ENCODE data around the gene CENPK.
"Not testable (repeated sequence)": the region's sequence is repeated elsewhere in the genome, so short reads cannot be mapped to it uniquely, and the experiment has no call there.

Gene CENPK, protein sequence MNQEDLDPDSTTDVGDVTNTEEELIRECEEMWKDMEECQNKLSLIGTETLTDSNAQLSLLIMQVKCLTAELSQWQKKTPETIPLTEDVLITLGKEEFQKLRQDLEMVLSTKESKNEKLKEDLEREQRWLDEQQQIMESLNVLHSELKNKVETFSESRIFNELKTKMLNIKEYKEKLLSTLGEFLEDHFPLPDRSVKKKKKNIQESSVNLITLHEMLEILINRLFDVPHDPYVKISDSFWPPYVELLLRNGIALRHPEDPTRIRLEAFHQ

DNA sequence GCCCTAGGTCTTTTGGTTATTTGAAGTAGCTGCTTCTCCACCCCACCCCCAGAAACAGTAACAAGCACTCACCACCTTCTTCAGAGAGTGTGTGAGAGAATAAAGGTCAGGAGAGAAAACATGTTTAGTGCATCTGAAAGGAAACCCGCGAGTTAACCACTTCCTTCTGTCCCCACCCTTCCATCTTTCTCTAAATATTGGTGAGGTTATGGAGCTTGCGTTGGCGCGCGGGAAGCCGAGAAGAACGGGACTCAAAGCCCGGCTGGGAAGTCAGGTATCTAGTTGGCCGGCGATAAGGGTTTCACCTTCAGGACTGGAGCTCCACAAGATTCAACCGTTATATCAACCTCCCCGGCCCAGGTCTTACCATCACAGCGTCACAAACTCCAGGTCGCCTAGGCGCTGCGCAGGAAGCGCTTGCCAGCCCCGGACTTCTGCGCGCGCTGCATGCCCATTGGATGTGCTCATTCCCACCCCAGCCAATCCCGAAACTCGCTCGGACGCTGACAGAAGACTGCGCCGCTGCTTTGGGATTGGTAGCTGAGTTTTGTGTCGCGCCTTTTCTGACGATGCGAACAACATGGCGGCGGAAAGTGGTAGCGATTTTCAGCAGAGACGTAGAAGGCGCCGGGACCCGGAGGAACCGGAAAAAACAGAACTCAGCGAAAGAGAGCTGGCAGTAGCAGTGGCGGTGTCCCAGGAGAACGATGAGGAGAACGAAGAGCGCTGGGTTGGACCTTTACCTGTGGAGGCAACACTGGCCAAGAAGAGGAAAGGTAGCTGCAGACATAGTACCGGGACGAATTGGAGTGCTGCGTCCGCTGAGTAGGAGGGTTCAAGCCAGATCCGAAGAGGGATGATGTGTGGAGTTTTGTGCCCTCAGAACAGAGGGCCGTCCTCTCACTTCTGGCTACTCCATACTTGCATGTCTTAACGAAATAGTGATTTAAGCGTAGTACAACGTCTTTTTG, at the start of gene CENPK, which contains the start of gene PPWD1:
Gene CENPK (minus strand): TSS at position 438 of the 971 bp plus-strand sequence. CDS start 8,261 bp downstream, outside the sequence.
Gene PPWD1 (plus strand): TSS at position 566 of the 971 bp plus-strand sequence. CDS start 15 bp downstream, at position 581.
- peak; percentile 86 for DNase-seq (ENCODE audit: low read depth)

- no peak for DNase-seq (ENCODE audit: low read depth)
These were observed 49.4 kb upstream of the CENPK start for GRCh38 chr5:65612298-65612907.

DNA sequence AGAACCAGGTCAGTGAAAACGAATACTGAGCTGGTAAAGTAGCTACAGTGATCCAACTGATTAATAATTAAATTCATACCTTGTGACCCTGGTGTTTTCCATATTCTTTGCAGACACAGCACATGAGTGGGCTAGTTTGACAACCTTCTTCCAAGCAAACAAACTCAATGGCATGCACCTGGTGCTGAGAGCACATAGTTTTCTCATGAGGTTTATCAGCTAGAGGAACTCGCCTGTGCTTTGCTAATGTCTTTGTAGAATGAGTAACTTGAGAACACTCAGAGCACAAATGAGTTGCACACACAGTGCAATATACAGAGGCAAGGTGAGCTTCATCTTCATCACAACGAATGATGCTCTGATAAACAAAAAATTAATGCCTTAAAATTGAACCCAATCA, 48.6 kb upstream of the CENPK start:
- no peak for DNase-seq (ENCODE audit: low read depth)

DNA sequence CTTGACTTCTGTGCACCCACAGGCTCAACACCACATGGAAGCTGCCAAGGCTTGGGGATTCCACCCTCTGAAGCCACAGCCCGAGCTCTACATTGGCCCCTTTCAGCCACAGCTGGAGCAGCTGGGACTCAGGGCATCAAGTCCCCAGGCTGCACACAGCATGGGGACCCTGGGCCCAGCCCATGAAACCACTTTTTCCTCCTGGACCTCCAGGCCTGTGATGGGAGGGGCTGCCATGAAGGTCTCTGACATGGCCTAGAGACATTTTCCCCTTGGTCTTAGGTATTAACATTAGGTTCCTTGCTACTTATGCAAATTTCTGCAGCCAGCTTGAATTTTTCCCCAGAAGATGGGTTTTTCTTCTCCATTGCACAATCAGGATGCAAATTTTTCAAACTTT, 38.8 kb upstream of the CENPK start:
- not testable (repeated sequence) for DNase-seq (ENCODE audit: low read depth)

DNA sequence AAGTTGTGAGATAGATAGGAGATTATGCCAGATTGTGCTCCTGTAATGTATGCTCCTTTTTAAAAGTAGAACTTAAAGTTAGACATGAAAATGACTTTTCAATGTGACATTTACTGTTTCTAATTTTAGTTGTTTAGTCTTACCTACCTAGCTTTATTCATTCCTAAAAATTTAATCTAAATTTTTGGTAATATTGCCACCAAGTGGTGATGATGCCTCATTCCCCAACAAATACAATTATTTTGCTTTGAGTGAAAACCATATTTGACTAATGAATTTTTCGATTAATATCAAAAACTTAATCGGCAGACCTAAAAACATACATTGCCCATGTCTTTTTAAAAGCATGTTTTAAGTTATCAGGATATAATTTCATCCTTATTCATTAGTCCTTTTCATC, 25.7 kb upstream of the CENPK start:
- DNase-seq (ENCODE audit: low read depth) = no peak

DNA sequence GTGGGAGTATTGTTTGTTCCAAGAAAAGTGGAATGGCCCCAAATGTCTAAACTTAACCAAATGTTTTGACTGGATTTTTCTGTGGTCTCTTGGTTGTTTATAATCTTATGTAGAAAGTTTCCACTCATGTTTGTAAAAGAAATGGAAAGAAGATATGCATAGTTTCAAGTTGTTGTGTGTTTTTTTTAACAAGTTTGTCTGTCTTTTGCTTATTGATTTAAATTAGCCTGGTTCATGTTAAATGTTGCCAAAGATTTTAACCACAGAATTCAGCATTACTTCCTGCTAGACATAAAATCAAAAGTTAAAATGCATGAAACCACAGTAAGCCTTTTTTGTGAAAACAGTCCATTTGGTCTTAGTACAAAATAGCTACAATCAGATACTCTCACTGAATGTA, 14.2 kb upstream of the CENPK start:
- DNase-seq (ENCODE audit: low read depth) = no peak

- DNase-seq (ENCODE audit: low read depth) = no peak
These were observed 7.7 kb upstream of the CENPK start for GRCh38 chr5:65570598-65571226.

- no peak for DNase-seq (ENCODE audit: low read depth)
These were observed 3.5 kb upstream of the CENPK start for GRCh38 chr5:65566505-65566904.

- DNase-seq (ENCODE audit: low read depth) = no peak
These were observed 809 bp upstream of the CENPK start for GRCh38 chr5:65563777-65564176.

DNA sequence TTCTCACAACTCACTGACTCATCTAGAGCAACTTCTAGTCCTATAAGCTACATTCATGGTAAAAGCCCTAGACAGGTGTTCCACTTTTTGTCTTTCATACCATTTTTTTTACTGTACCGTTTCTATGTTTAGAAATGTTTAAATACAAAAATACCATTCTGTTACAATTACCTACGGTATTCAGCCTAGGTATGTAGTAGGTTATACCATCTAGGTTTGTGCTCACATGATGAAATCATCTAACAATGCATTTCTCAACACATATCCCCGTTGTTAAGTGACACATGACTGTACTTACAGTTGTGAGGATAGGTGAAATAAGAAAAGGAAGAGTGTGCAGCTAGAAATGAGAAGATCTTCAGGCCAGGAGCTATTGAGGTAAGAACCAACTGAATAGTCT, 6.2 kb downstream of the CENPK start:
- no peak for DNase-seq (ENCODE audit: low read depth)

DNA sequence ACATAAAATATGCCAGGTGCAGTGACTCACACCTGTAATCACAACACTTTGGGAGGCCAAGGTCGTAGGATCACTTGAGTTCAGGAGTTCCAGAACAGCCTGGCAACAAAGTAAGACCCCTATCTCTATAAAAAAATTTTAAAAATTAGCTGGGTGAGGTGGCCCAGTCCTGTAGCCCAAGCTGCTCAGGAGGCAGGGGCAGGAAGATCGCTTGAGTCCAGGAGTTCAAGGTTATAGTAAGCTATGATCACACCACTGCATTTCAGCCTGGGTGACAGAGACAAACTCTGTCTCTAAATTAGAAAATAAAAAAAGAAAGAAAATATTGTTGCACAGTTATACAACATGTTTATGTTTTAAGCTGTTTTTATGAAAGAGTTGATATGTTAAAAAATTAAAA, 6.8 kb downstream of the CENPK start:
- no peak for DNase-seq (ENCODE audit: low read depth)

DNA sequence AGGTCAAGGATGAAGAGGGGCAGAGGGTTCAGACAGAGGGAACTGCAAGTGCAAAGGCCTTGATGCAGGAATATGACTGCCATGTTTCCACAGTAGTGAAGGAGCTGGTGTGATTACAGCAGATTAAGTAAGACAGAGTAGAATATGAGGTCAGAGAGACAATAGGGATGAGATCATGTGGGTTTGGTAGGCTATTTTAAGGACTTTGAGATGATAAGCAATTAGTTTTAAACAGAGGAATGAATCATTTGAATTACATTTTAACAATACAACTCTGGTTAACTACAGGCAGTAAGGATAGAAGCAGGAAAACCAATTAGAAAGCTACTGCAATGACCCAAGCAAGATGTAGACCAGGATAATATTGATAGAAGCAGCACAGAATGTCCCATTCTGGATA, 7.7 kb downstream of the CENPK start:
- DNase-seq (ENCODE audit: low read depth) = no peak

DNA sequence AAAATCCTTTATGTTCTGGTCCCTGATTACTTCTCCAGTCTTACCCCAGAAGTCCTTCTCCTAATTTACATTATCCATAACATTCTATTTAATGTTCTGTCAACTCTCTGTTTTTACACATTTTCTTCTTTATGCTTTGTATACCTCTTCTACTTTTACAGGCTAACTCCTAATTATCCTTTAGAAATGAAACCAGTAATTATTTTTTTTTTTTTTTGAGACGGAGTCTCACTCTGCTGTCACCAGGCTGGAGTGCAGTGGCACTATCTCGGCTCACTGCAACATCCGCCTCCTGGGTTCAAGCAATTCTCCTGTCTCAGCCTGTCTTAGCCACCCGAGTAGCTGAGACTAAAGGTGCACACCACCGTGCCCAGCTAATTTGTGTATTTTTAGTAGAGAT, 9.0 kb downstream of the CENPK start:
- DNase-seq (ENCODE audit: low read depth) = no peak

DNA sequence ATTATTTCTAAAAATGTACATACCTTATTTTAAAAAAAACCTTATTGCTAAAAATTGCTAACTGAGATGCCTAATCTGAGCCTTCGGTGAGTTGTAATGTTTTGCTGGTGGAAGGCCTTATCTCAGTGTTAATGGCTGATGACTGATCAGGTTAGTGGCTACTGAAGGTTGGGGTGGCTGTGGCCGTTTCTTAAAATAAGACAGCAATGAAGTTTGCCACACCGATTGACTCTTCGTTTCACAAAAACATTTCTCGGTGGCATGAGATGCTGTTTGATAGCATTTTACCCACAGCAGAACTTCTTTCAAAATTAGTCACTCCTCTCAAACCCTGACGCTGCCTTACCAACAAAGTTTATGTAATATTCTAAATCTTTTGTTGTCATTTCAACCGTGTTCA, 14.7 kb downstream of the CENPK start:
- DNase-seq (ENCODE audit: low read depth) = no peak

DNA sequence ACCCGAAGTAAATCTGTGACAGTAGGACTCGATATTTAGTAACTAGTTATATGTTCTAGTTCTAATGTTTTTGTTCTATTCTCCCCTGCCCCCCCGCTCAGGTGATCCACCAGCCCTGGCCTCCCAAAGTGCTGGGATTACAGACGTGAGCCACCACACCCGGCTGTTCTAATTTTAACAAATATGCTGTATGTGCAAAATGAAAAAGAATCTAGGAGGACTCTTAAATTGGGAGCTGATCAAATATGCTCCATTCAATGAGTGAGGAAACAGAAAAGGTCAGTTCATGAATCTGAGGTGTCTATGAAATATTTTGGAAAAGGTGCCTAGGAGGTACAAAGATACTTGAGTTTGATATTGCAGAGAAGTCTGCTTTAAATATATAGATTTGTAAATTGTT, 16.8 kb downstream of the CENPK start:
- DNase-seq (ENCODE audit: low read depth) = no peak

DNA sequence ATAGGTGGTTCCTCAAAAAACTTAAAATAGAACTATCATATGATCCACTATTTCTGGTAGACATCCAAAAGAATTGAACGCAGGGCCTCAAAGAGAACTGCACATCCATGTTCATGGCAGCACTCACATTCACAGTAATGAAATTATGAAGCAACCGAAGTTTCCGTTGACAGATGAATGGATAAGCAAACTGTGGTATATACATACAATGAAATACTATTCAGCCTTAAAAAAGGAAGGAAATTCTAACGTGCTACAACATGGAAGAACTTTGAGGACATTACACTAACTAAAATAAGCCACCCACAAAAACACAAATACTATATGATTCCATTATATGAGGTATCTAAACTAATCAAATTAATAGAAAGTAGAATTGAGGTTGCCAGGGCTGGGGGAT, 18.5 kb downstream of the CENPK start:
- no peak for DNase-seq (ENCODE audit: low read depth)

DNA sequence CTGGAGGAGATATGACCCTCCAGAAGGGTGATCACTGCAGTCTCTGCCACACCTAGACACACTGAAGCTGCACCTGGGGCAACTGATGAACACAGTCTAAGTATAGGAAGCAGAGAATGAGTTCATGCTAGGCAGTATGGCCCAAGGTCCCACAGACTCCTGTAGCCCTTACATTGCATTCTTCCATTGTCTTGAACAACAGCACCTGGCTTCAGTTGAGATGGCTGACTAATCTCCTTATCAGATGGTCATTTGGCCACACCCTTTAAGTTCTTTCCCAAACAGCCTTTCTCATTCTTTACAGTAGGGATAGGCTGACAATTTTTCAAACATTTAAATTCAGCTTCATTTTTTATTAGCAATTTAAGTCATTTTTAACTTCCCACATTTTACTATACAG, 23.1 kb downstream of the CENPK start:
- DNase-seq (ENCODE audit: low read depth) = no peak

DNA sequence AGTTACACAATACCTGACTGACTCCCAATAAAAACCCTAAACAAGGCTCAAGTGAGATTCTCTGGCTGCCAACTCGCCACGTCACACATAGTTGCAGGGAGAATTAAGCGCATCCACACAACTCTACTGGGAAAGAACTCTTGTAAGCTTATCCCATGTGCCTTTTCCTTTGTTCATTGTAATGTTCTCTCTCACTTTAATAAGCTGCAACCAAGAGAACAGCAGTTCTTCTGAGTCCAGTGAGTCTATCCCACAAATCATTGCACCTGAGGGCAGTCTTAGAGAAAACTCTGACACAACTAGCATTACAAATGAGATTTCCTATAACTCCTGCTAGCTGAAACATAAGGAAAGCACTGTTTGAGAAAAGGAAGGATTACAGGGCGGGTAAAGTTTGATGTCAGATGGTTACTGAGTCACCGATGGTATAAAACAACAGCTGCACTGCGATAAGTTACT, 27.4 kb downstream of the CENPK start:
- DNase-seq (ENCODE audit: low read depth) = peak; percentile 6

DNA sequence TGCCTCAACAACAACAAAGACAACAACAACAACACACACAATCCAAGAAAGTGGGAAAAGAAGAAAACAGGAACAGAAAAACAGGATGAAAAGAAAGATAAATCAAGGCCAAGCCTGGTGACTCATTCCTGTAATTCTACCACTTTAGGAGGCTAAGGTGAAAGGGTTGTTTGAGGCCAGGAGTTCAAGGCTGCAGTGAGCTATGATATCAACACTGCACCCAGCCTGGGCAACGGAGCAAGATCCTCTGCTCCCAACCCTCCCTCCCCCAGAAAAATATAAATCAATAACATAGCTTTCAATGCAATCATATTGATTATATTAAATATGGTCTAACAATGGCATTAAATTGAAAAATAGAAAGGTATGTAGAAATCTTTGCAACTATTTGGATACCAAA, 32.1 kb downstream of the CENPK start:
- DNase-seq (ENCODE audit: low read depth) = no peak

DNA sequence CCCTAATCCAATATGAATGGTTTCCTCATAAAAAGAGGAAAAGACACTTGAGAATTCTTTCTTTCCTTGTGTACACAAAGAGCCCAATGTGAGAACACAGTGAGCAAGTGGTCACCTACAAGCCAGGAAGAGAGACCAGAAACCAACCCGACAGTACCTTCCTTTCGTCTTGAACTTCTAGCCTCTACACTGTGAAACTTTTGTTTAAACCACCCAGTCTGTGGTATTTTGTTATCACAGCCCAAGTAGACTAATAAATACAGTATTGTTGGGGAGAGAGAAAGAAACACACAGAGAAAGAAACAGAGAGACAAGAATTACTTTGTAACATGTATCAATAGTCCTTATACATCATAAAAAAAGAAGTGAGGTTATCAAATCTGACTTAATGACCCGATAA, 37.2 kb downstream of the CENPK start:
- no peak for DNase-seq (ENCODE audit: low read depth)

GRCh38 chr5:65512170-65512937, 50.6 kb downstream of the CENPK start:
- no peak for DNase-seq (ENCODE audit: low read depth)
